Ramos (cell line): ENCODE results near the gene KRTAP5-2.
"Not testable (repeated sequence)": the region's sequence is repeated elsewhere in the genome, so short reads cannot be mapped to it uniquely, and the experiment has no call there.

Source experiments
- in situ Hi-C: fragments of 300-500 bp; cut with MboI; formaldehyde crosslinking; loops from one replicate; pipeline ENCODE4 v1.14.3; 2022; ENCODE audit warnings: low sequenced_read_pairs; ENCODE audit not compliant: unreplicated experiment

Gene KRTAP5-2

DNA sequence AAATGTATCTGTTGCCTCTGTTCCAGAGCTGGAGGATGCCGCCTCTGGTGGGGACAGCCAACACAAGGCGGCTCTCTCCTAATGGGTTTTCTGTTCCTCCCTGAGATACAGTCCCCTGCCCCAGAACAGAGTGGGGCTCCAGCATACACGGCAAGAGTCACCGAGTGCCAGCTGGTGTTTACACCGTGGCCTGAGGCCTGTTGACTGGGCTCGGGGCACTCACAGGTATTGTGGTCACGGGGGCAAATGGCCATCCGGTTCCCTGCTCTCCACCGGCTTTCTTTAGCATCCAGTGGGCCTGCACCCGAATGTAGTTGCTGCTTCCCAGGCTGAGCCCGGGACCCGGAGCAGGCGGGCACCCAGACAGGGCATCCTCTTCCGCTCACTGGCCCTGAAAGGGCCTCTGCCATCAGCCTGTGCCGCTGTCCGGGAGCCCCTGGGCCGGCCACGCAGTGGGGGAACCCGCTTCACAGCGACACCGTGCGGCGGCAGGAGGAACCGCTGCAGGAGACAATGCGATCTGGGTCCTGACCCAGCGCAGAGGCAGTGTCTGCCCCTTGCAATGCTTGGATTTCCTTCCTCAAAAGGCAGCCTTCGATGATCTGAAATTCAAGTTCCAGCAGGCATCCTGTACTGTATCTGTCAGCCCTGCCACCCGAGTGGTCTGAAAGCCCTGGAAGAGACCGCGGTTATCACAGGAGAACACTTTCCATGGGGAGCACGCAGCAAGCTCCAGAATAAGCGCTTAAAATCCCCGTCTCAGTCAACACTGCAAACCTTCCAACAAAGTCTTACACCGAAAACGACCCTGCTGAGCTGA is 30.6 kb upstream of the KRTAP5-2 start:
- in situ Hi-C loops, result loop anchor here (10.0 kb wide), 1 partner anchor 64 kb away; no protein-coding TSS in a partner anchor

GRCh38 chr11:1625541-1625940 is 27.4 kb upstream of the KRTAP5-2 start:
- in situ Hi-C loops, result loop anchor here (10.0 kb wide), 1 partner anchor 61 kb away; no protein-coding TSS in a partner anchor

DNA sequence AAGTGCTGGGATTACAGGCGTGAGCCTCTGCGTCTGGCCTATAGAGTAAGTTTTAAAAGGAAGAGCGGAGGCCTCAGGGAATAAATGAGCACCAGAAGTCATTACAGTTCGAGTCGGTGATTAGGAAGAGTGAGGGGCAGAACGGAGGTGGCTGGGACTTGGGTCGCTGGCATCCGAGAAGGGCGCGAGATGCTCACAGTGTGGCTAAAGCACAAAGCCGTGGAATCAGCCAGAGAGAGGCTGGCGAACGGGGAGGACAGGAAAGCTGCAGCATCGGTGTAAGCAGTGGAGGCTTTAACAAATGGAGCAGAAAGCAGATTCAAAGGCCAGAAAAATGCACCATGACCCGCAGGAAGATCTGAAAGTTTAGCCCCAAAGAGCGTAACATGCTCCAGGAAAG is 26.5 kb upstream of the KRTAP5-2 start:
- in situ Hi-C loops, result loop anchor here (10.0 kb wide), 1 partner anchor 60 kb away; no protein-coding TSS in a partner anchor

DNA sequence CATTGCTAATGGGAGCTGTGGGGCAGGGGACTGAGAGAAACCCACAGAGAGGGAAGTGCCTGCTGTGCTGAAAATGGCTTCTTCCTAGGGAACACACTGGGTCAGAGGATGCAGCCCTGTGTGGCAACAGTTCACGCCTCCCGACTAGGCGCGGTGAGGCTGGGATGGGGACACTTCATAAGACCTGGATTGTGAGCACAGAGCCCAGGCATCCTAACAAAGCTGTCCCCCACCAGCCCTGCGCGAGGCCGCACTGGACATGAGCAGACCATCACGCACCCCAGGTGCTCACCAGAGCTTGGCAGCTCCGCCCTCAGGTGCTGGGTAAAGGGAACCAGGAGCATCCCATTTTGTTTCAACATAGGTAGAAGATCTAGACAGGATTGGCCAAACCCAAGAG is 25.6 kb upstream of the KRTAP5-2 start:
- in situ Hi-C loops, result loop anchor here (10.0 kb wide), 1 partner anchor 59 kb away; no protein-coding TSS in a partner anchor

- in situ Hi-C loops, result loop anchor here (10.0 kb wide), 1 partner anchor 57 kb away; no protein-coding TSS in a partner anchor
Observed at GRCh38 chr11:1622086-1622485, 24.0 kb upstream of the KRTAP5-2 start, which contains the start of gene KRTAP5-4. KRTAP5-4 (minus strand) TSS chr11:1622138; CDS start chr11:1622093, 45 bp downstream.

GRCh38 chr11:1619449-1619848 is 21.4 kb upstream of the KRTAP5-2 start:
- in situ Hi-C loops, result no loop called here

DNA sequence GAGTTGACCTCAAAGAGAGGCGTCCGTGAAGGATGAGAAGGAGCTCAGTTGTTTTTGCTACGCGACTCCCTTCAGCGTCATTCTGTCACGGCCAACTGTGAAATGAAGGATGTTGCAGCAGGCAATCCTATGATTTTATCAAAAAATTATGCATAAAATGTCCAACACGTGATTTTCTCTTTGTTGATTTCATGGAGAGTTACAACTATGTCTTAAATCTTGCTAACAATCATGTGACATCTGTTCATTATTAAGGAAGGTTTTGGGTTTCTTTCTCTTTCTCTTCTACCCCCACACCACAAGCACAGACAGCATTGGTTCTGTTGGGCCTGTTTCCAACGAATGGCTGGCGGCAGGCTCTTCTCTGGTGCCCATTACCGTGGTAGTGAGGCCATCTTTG is 20.1 kb upstream of the KRTAP5-2 start:
- in situ Hi-C loops, result no loop called here

- in situ Hi-C loops, result no loop called here
Observed at GRCh38 chr11:1608363-1608762, 10.3 kb upstream of the KRTAP5-2 start, which contains the start of gene KRTAP5-3. KRTAP5-3 (minus strand) TSS chr11:1608463; CDS start chr11:1608385, 78 bp downstream.

GRCh38 chr11:1607901-1608300 is 9.8 kb upstream of the KRTAP5-2 start:
- in situ Hi-C loops, result not testable (repeated sequence)

GRCh38 chr11:1607156-1607845 is 9.2 kb upstream of the KRTAP5-2 start:
- in situ Hi-C loops, result not testable (repeated sequence)

- in situ Hi-C loops, result not testable (repeated sequence)
Observed at GRCh38 chr11:1605923-1606322, 7.8 kb upstream of the KRTAP5-2 start.

GRCh38 chr11:1604711-1605110 is 6.6 kb upstream of the KRTAP5-2 start:
- in situ Hi-C loops, result no loop called here

DNA sequence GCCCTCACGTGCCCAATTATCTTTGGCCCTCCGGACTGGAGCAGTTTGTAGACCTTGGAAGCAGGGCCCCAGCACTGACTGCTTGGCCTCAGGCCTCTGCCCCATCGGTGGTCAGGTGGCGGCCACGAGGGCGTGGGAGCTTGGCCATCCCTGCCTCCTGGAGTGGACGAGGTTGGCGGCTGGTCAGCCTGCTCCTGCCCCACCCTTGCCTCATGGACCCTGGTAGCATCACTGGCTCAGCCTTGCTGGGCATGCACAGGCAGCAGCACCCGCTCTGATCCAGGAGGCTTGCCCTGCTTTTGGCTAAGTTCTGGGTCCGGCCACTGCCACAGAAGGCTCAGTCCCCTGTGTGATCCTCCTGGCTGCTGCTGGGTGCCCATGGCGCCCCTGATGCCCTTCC is 6.1 kb upstream of the KRTAP5-2 start:
- in situ Hi-C loops, result no loop called here

GRCh38 chr11:1603629-1604028 is 5.5 kb upstream of the KRTAP5-2 start:
- in situ Hi-C loops, result no loop called here

GRCh38 chr11:1601663-1602062 is 3.6 kb upstream of the KRTAP5-2 start:
- in situ Hi-C loops, result not testable (repeated sequence)

GRCh38 chr11:1600626-1601025 is 2.5 kb upstream of the KRTAP5-2 start:
- in situ Hi-C loops, result no loop called here

- in situ Hi-C loops, result no loop called here
Observed at GRCh38 chr11:1598816-1599215, 722 bp upstream of the KRTAP5-2 start.

GRCh38 chr11:1598406-1598805 is 312 bp upstream of the KRTAP5-2 start:
- in situ Hi-C loops, result not testable (repeated sequence)

DNA sequence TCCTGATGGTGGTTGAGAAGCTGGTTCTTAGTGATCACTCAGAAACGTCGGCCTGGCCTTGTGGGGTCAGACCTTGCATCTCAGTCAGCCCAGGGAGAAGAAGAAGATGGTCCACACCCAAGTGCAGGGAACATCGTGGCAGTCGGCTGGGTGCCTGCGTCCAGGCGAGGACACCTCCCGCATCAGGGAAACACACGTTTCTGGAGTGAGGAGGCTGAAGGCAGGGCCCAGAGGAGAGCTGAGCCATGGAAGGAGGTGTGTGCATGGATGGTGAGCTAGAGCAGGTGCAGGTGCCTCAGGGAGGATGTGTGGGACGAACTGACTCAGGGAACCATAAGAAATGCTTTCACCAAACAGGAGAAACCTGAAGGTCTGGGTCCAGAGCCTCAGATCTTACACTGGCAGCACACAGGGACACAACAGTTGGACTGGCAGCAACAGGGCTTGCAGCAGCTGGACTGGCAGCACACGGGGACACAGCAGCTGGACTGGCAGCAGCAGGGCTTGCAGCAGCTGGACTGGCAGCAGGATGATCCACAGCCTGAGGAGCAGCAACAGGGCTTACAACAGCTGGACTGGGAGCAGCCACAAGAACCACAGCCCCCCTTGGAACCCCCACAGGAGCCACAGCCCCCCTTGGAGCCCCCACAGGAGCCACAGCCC is 632 bp downstream of the KRTAP5-2 start:
- in situ Hi-C loops, result no loop called here

DNA sequence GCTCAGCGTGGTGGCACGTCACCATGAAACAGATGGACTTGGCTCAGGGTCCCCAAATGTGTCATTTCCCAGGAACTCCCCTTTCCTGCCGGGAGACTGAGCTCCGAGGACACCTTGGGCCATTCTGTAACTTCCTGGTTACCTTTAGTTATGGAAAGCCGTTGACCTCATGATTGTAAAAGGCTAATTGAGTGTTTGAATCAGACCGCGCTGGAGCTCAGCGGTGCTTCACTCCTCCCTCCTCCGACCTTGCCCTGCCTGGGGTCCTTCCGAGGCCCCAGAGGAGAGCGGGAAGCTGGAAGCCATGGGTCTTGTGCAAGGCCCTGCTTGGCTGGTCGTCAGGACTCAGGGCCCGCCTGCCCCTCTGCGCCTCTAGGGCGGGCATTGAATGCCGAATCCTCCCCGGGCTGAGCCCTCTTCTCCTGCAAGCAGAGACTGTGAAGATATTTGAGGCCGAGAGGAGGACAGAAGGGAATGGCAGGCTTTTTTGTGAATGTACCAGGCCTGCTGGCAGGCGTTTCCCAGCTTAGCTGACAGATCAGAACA is 1.4 kb downstream of the KRTAP5-2 start:
- in situ Hi-C loops, result not testable (repeated sequence)
